ENCODE measurements around the gene C1QTNF2.

C1QTNF2 gene

GRCh38 chr5:160371294-160371693 is 868 bp upstream of the C1QTNF2 start:
- DNase-seq, result no peak

- no peak for DNase-seq
Observed at GRCh38 chr5:160370713-160371034, 248 bp upstream of the C1QTNF2 start.

GRCh38 chr5:160367885-160368284 is 2.5 kb downstream of the C1QTNF2 start:
- no peak for DNase-seq

GRCh38 chr5:160367261-160367660 is 3.2 kb downstream of the C1QTNF2 start:
- DNase-seq, result no peak

- no peak for DNase-seq
Observed at GRCh38 chr5:160366230-160366629, 4.2 kb downstream of the C1QTNF2 start.

- DNase-seq, result no peak
Observed at GRCh38 chr5:160363660-160364395, 6.6 kb downstream of the C1QTNF2 start.

- DNase-seq, result no peak
Observed at GRCh38 chr5:160363211-160363610, 7.2 kb downstream of the C1QTNF2 start.

- DNase-seq, result no peak
Observed at GRCh38 chr5:160361624-160362228, 8.7 kb downstream of the C1QTNF2 start.

GRCh38 chr5:160360310-160360709 is 10.1 kb downstream of the C1QTNF2 start:
- DNase-seq, result no peak

GRCh38 chr5:160359816-160360215 is 10.6 kb downstream of the C1QTNF2 start:
- no peak for DNase-seq

GRCh38 chr5:160359242-160359641 is 11.2 kb downstream of the C1QTNF2 start:
- DNase-seq, result no peak

- DNase-seq, result no peak
Observed at GRCh38 chr5:160357861-160358411, 12.5 kb downstream of the C1QTNF2 start.

- no peak for DNase-seq
Observed at GRCh38 chr5:160357394-160357793, 13.0 kb downstream of the C1QTNF2 start.

- no peak for DNase-seq
Observed at GRCh38 chr5:160356550-160357347, 13.7 kb downstream of the C1QTNF2 start.

- DNase-seq, result no peak
Observed at GRCh38 chr5:160354666-160355065, 15.8 kb downstream of the C1QTNF2 start.

- no peak for DNase-seq
Observed at GRCh38 chr5:160353379-160353778, 17.0 kb downstream of the C1QTNF2 start.

- DNase-seq, result no peak
Observed at GRCh38 chr5:160352308-160352707, 18.1 kb downstream of the C1QTNF2 start.

- DNase-seq, result no peak
Observed at GRCh38 chr5:160349935-160350303, 20.5 kb downstream of the C1QTNF2 start.

GRCh38 chr5:160349249-160349934 is 21.0 kb downstream of the C1QTNF2 start:
- no peak for DNase-seq

GRCh38 chr5:160348080-160348479 is 22.3 kb downstream of the C1QTNF2 start:
- no peak for DNase-seq

- DNase-seq, result no peak
Observed at GRCh38 chr5:160347448-160347847, 23.0 kb downstream of the C1QTNF2 start.

- no peak for DNase-seq
Observed at GRCh38 chr5:160342413-160342941, 27.9 kb downstream of the C1QTNF2 start.

GRCh38 chr5:160341309-160341870 is 29.0 kb downstream of the C1QTNF2 start:
- DNase-seq, result no peak

Measured in stimulated activated CD4-positive, alpha-beta T cell treated with anti-CD3 and anti-CD28 coated beads, Interleukin-1b, Interleukin-23, amount 100 ng/mL, for 48 hours (primary cell).